Neural cell (in vitro differentiated cells): ENCODE measurements around the gene TARBP2. TPM values are rescaled to one million over a fixed set of nuclear protein-coding genes. Genes with fewer than 3 reads are reported as not detected.

ENCODE experiments used
- H2AFZ ChIP-seq: fragments of 200-600, 300-800 bp; sonication (generic), shearing (Covaris generic); 2 replicates; pipeline ENCODE4 v1.6.0; 2014; ENCODE audit warnings: low read depth, mild to moderate bottlenecking, antibody characterized with exemption, low read length, moderate library complexity
- H3F3A ChIP-seq: fragments of 200-600 bp; shearing (Covaris generic); 2 replicates; pipeline ENCODE4 v1.6.1; 2016; ENCODE audit warnings: mild to moderate bottlenecking, moderate library complexity, mixed read lengths, antibody characterized with exemption, low read length; ENCODE audit not compliant: insufficient read depth, poor library complexity, severe bottlenecking
- H3K27ac ChIP-seq: fragments of 200-600, 300-800 bp; sonication (generic), shearing (Covaris generic); 2 replicates; pipeline ENCODE4 v1.5.1; 2014; ENCODE audit warnings: mild to moderate bottlenecking, low read length, moderate library complexity
- H3K27me3 ChIP-seq: fragments of 300-800, 200-600 bp; sonication (generic), shearing (Covaris generic); 2 replicates; pipeline ENCODE4 v1.6.0; 2014; ENCODE audit warnings: mild to moderate bottlenecking, low read depth, low read length, moderate library complexity; ENCODE audit not compliant: insufficient read depth
- H3K36me3 ChIP-seq: fragments of 300-800, 200-600 bp; sonication (generic), shearing (Covaris generic); 2 replicates; pipeline ENCODE4 v1.5.1; 2014; ENCODE audit warnings: mild to moderate bottlenecking, antibody characterized with exemption, low read length, moderate library complexity; ENCODE audit not compliant: insufficient read depth
- H3K4me2 ChIP-seq: fragments of 300-800, 200-600 bp; sonication (generic), shearing (Covaris generic); 2 replicates; pipeline ENCODE4 v1.6.0; 2014; ENCODE audit warnings: mild to moderate bottlenecking, low read length
- H3K4me3 ChIP-seq: fragments of 300-800, 200-600 bp; sonication (generic), shearing (Covaris generic); 2 replicates; pipeline ENCODE4 v1.5.1; 2014; ENCODE audit warnings: mild to moderate bottlenecking, low read length, moderate library complexity
- H3K79me2 ChIP-seq: fragments of 200-600 bp; shearing (Covaris generic); replicated peaks from 2 replicates; pipeline ENCODE4 v1.6.0; 2014; ENCODE audit warnings: mild to moderate bottlenecking, low read length, moderate library complexity; ENCODE audit not compliant: insufficient read depth
- H3K9ac ChIP-seq: fragments of 300-800, 200-600 bp; sonication (generic), shearing (Covaris generic); 2 replicates; pipeline ENCODE4 v1.6.1; 2016; ENCODE audit warnings: mild to moderate bottlenecking, low read length, mixed read lengths
- H3K9me2 ChIP-seq: fragments of 200-600 bp; shearing (Covaris generic); 2 replicates; pipeline ENCODE4 v1.6.1; 2016; ENCODE audit warnings: mild to moderate bottlenecking, low read length, mixed read lengths; ENCODE audit not compliant: insufficient read depth
- H3K9me3 ChIP-seq: fragments of 200-600, 300-800 bp; sonication (generic), shearing (Covaris generic); 2 replicates; pipeline ENCODE4 v1.6.1; 2016; ENCODE audit warnings: mild to moderate bottlenecking, mixed run types, low read length, moderate library complexity, mixed read lengths
- H4K20me1 ChIP-seq: fragments of 200-600 bp; shearing (Covaris generic); 2 replicates; pipeline ENCODE4 v1.6.1; 2016; ENCODE audit warnings: mild to moderate bottlenecking, mixed run types; ENCODE audit not compliant: insufficient read depth
- EP300 ChIP-seq: fragments of 450-650 bp; conservative IDR thresholded peaks from 2 replicates; pipeline ENCODE4 v1.6.1; 2014; ENCODE audit warnings: antibody characterized with exemption, mild to moderate bottlenecking, moderate library complexity; ENCODE audit not compliant: poor library complexity, severe bottlenecking
- EZH2 ChIP-seq: fragments of 200-600, 300-800 bp; shearing (Covaris generic), sonication (generic); IDR thresholded peaks from 2 replicates; pipeline ENCODE4 v1.6.1; 2014; ENCODE audit warnings: antibody characterized with exemption, low read length, borderline replicate concordance, mild to moderate bottlenecking; ENCODE audit not compliant: insufficient read depth, poor library complexity, severe bottlenecking
- MXI1 ChIP-seq: fragments of 450-650 bp; conservative IDR thresholded peaks from 2 replicates; pipeline ENCODE4 v1.6.1; 2014; ENCODE audit warnings: antibody characterized with exemption, mild to moderate bottlenecking; ENCODE audit not compliant: poor library complexity, severe bottlenecking
- POLR2AphosphoS5 ChIP-seq: IDR thresholded peaks from 2 replicates; pipeline ENCODE4 v1.6.1; 2012
- RAD21 ChIP-seq: fragments of 450-650 bp; conservative IDR thresholded peaks from 2 replicates; pipeline ENCODE4 v1.6.1; 2014; ENCODE audit warnings: antibody characterized with exemption, mild to moderate bottlenecking, moderate library complexity
- SMC3 ChIP-seq: fragments of 450-650 bp; conservative IDR thresholded peaks from 2 replicates; pipeline ENCODE4 v1.6.1; 2014; ENCODE audit warnings: antibody characterized with exemption, mild to moderate bottlenecking, moderate library complexity; ENCODE audit not compliant: poor library complexity
- TAF1 ChIP-seq: IDR thresholded peaks from 2 replicates; pipeline ENCODE4 v1.6.1; 2012; ENCODE audit warnings: low read depth
- polyA minus RNA-seq: library from RNA; depleted of rRNA, polyadenylated mRNA; stranded (reverse); fragments of >200 nt; gene quantifications from 2 replicates; pipeline ENCODE4 v1.2.3, GENCODE V29; 2014
- polyA plus RNA-seq: library from polyadenylated mRNA; depleted of rRNA; stranded (reverse); fragments of >200 nt; gene quantifications from 2 replicates; pipeline ENCODE4 v1.2.3, GENCODE V29; 2014
- TF ChIP-seq, protein P1 (sequence below): fragments of 450-650 bp; IDR thresholded peaks from 2 replicates; pipeline ENCODE4 v1.5.1; 2014; ENCODE audit warnings: antibody characterized with exemption, mild to moderate bottlenecking, moderate library complexity; ENCODE audit not compliant: poor library complexity, severe bottlenecking
- TF ChIP-seq, protein P2 (sequence below): IDR thresholded peaks from 2 replicates; pipeline ENCODE4 v1.6.1; 2012; ENCODE audit warnings: borderline replicate concordance

The TARBP2 gene
- polyA plus RNA-seq (135 and 162 TPM in 2 replicates), polyA minus RNA-seq (54.4 and 60.6 TPM in 2 replicates)

- H3K36me3 ChIP-seq: peaks cover 3% of the 10 kb centered on the region
- TF ChIP-seq SMC3 (peak; percentile 40), EZH2 (no peak), TAF1 (peak; percentile 55), POLR2AphosphoS5 (peak; percentile 83), RAD21 (peak; percentile 28), EP300 (no peak), MXI1 (peak; percentile 93)
- TF ChIP-seq, protein P1, sequence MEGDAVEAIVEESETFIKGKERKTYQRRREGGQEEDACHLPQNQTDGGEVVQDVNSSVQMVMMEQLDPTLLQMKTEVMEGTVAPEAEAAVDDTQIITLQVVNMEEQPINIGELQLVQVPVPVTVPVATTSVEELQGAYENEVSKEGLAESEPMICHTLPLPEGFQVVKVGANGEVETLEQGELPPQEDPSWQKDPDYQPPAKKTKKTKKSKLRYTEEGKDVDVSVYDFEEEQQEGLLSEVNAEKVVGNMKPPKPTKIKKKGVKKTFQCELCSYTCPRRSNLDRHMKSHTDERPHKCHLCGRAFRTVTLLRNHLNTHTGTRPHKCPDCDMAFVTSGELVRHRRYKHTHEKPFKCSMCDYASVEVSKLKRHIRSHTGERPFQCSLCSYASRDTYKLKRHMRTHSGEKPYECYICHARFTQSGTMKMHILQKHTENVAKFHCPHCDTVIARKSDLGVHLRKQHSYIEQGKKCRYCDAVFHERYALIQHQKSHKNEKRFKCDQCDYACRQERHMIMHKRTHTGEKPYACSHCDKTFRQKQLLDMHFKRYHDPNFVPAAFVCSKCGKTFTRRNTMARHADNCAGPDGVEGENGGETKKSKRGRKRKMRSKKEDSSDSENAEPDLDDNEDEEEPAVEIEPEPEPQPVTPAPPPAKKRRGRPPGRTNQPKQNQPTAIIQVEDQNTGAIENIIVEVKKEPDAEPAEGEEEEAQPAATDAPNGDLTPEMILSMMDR: no peak
- TF ChIP-seq, protein P2, sequence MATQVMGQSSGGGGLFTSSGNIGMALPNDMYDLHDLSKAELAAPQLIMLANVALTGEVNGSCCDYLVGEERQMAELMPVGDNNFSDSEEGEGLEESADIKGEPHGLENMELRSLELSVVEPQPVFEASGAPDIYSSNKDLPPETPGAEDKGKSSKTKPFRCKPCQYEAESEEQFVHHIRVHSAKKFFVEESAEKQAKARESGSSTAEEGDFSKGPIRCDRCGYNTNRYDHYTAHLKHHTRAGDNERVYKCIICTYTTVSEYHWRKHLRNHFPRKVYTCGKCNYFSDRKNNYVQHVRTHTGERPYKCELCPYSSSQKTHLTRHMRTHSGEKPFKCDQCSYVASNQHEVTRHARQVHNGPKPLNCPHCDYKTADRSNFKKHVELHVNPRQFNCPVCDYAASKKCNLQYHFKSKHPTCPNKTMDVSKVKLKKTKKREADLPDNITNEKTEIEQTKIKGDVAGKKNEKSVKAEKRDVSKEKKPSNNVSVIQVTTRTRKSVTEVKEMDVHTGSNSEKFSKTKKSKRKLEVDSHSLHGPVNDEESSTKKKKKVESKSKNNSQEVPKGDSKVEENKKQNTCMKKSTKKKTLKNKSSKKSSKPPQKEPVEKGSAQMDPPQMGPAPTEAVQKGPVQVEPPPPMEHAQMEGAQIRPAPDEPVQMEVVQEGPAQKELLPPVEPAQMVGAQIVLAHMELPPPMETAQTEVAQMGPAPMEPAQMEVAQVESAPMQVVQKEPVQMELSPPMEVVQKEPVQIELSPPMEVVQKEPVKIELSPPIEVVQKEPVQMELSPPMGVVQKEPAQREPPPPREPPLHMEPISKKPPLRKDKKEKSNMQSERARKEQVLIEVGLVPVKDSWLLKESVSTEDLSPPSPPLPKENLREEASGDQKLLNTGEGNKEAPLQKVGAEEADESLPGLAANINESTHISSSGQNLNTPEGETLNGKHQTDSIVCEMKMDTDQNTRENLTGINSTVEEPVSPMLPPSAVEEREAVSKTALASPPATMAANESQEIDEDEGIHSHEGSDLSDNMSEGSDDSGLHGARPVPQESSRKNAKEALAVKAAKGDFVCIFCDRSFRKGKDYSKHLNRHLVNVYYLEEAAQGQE: peak; percentile 87
- H3K4me3 ChIP-seq: peak within 1 kb of the TSS; percentile 71
- peaks cover 44% of the 10 kb centered on the region for H3K79me2 ChIP-seq
- no peaks in the 10 kb centered on the region for H3K27me3 ChIP-seq
- peaks cover 13% of the 10 kb centered on the region for H3F3A ChIP-seq
- peak within 1 kb of the TSS; percentile 99 for H3K27ac ChIP-seq
- no peaks in the 10 kb centered on the region for H3K9me3 ChIP-seq
- H4K20me1 ChIP-seq: no peaks in the 10 kb centered on the region
- H3K9me2 ChIP-seq: no peaks in the 10 kb centered on the region
- H3K9ac ChIP-seq: peak within 1 kb of the TSS; percentile 99
- peak within 1 kb of the TSS; percentile 100 for H3K4me2 ChIP-seq
- peak within 1 kb of the TSS; percentile 41 for H2AFZ ChIP-seq
Measured at GRCh38 chr12:53500776-53501614, at the start of gene TARBP2. Gene TARBP2 (plus strand): TSS chr12:53501283. CDS start chr12:53501409, 126 bp downstream.

DNA sequence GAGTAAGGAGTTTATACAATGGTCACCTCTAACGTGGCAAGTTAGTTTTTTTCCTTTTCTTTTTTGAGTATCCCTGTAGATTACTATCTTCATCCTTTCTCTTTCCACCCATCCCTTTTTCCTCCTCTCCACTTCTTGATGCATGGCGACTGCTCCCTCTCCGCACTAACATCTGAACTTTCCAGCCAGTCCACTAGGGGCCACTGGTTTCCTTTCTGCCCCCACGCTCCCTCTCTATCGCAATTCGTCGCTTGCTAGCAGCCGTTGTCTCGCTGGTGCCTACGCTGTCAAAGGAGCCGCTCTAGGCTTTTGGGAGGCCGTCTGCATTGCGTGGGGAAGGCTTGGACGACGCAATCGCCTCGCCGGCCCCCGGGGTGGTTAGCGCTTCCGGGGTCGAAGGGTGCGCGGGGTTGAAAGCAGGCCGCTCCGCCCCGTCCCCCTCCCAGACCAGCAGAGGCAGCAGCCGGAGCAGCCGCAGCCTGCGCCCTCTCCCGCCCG is 49.4 kb upstream of the TARBP2 start, which contains the start of gene PCBP2:
Gene PCBP2, plus strand, starts transcription at position 442 of the 498 bp plus-strand sequence. CDS start 2,699 bp downstream, outside the sequence.
- H2AFZ ChIP-seq: peak within 1 kb of the TSS; percentile 60
- H3K4me3 ChIP-seq: peak within 1 kb of the TSS; percentile 76
- H3K27ac ChIP-seq: peak within 1 kb of the TSS; percentile 95
- H3K4me2 ChIP-seq: peak within 1 kb of the TSS; percentile 91
- H3K27me3 ChIP-seq: no peaks in the 10 kb centered on the region
- H3K36me3 ChIP-seq: peaks cover 9% of the 10 kb centered on the region
- no peaks in the 10 kb centered on the region for H3K9me3 ChIP-seq
- TF ChIP-seq RAD21 (peak; percentile 54), POLR2AphosphoS5 (peak; percentile 85), EZH2 (no peak), TAF1 (peak; percentile 94), SMC3 (peak; percentile 65), MXI1 (peak; percentile 57), EP300 (peak; percentile 55)
- TF ChIP-seq, protein P1: peak; percentile 99
- TF ChIP-seq, protein P2: peak; percentile 82
- peaks cover 38% of the 10 kb centered on the region for H3K79me2 ChIP-seq
- no peaks in the 10 kb centered on the region for H3K9me2 ChIP-seq
- H4K20me1 ChIP-seq: peaks cover 21% of the 10 kb centered on the region
- H3F3A ChIP-seq: no peaks in the 10 kb centered on the region
- H3K9ac ChIP-seq: peak within 1 kb of the TSS; percentile 97
